HepG2 (cell line): Measurements from ENCODE around the gene RGS19. TPM values are rescaled to one million over a fixed set of nuclear protein-coding genes. Genes with fewer than 3 reads are reported as not detected.

Experiments used
- ARNT ChIP-seq: fragments of 450-650 bp; IDR thresholded peaks from 2 replicates; pipeline ENCODE4 v1.6.1; 2017
- BCLAF1 ChIP-seq: fragments of 450-650 bp; IDR thresholded peaks from 2 replicates; pipeline ENCODE4 v1.6.1; 2017; ENCODE audit warnings: mild to moderate bottlenecking
- FOXP4 ChIP-seq: sonication (generic); formaldehyde crosslinking; IDR thresholded peaks from 2 replicates; pipeline ENCODE4 v1.4.0; 2020; ENCODE audit warnings: missing genetic modification reagents
- ISL2 ChIP-seq: sonication (generic); formaldehyde crosslinking; IDR thresholded peaks from 2 replicates; pipeline ENCODE4 v1.5.0; 2020; ENCODE audit warnings: missing genetic modification reagents
- MBD4 ChIP-seq: IDR thresholded peaks from 2 replicates; pipeline ENCODE4 v1.6.1; 2012; ENCODE audit warnings: low read length, inconsistent platforms, borderline replicate concordance
- MED13 ChIP-seq: sonication (generic); formaldehyde crosslinking; IDR thresholded peaks from 2 replicates; pipeline ENCODE4 v1.5.0; 2020; ENCODE audit warnings: missing genetic modification reagents
- NR2C2 ChIP-seq: sonication (generic); formaldehyde crosslinking; IDR thresholded peaks from 2 replicates; pipeline ENCODE4 v1.4.0; 2020; ENCODE audit warnings: missing genetic modification reagents, mild to moderate bottlenecking, moderate library complexity, borderline replicate concordance
- THAP11 ChIP-seq: IDR thresholded peaks from 2 replicates; pipeline ENCODE4 v1.6.1; 2016; ENCODE audit warnings: missing biosample characterization, missing genetic modification reagents
- TOPORS ChIP-seq: sonication (generic); formaldehyde crosslinking; IDR thresholded peaks from 2 replicates; pipeline ENCODE4 v1.8.0; 2023; ENCODE audit warnings: mild to moderate bottlenecking, missing genetic modification reagents
- ZFY ChIP-seq: sonication (generic); formaldehyde crosslinking; IDR thresholded peaks from 2 replicates; pipeline ENCODE4 v1.4.0; 2020; ENCODE audit warnings: missing genetic modification reagents
- ZKSCAN5 ChIP-seq: sonication (generic); formaldehyde crosslinking; IDR thresholded peaks from 2 replicates; pipeline ENCODE4 v1.5.1; 2020; ENCODE audit warnings: mild to moderate bottlenecking, missing genetic modification reagents
- ZNF280D ChIP-seq: sonication (generic); formaldehyde crosslinking; IDR thresholded peaks from 2 replicates; pipeline ENCODE4 v1.5.1; 2020; ENCODE audit warnings: mild to moderate bottlenecking, missing genetic modification reagents
- ZNF598 ChIP-seq: sonication (generic); formaldehyde crosslinking; IDR thresholded peaks from 2 replicates; pipeline ENCODE4 v1.5.1; 2020; ENCODE audit warnings: mild to moderate bottlenecking, missing genetic modification reagents, borderline replicate concordance
- ZNF609 ChIP-seq: sonication (generic); formaldehyde crosslinking; IDR thresholded peaks from 2 replicates; pipeline ENCODE4 v1.4.0; 2020; ENCODE audit warnings: mild to moderate bottlenecking, missing genetic modification reagents, borderline replicate concordance
- ZNF83 ChIP-seq: sonication (generic); formaldehyde crosslinking; IDR thresholded peaks from 2 replicates; pipeline ENCODE4 v1.4.0; 2020; ENCODE audit warnings: missing genetic modification reagents, mild to moderate bottlenecking, borderline replicate concordance
- polyA plus RNA-seq, 8 experiments: library from polyadenylated mRNA; depleted of rRNA in 3 of 8; stranded (reverse) in 7 of 8; unstranded in 1 of 8; fragments of >200 nt; fragmentation: Illumina TruSeq in 4 of 8; extraction: Trizol in 4 of 8; gene quantifications; 2 replicates each; pipeline versions ENCODE4 v1.2.1 to v1.2.3, GENCODE V29; 2011 to 2016; ENCODE audit warnings: low read depth in 4 of 8, missing spikeins in 1 of 8, mixed read lengths in 1 of 8; ENCODE audit not compliant: insufficient read depth in 1 of 8
- total RNA-seq, 5 experiments: library from RNA; depleted of rRNA; stranded (reverse); fragments of >200 nt; fragmentation: Illumina TruSeq; extraction: Trizol; gene quantifications; 2 replicates each; pipeline ENCODE4 v1.2.3, GENCODE V29; 2016; ENCODE audit warnings: low read depth in 1 of 5

The RGS19 gene
- total and polyA plus RNA-seq, 2 of the 13 experiments (the other 11 are each of a cell fraction or from before 2014, with no cell fraction given): 10.7 to 11.9 TPM

- TF ChIP-seq BCLAF1: no peak
- TF ChIP-seq NR2C2 (CRISPR knock-in tag): peak; percentile 50; the same call in 1 of the 2 replicates
- TF ChIP-seq MED13: peak; percentile 65; the same call in 1 of the 2 replicates
- peak; percentile 76 for TF ChIP-seq FOXP4 (CRISPR knock-in tag)
- TF ChIP-seq ZFY (CRISPR knock-in tag): peak; percentile 81
- TF ChIP-seq ZNF280D: peak; percentile 59; the same call in 1 of the 2 replicates
- no peak; the same call in 1 of the 2 replicates for TF ChIP-seq ZNF609 (CRISPR knock-in tag)
- no peak for TF ChIP-seq ZNF83 (CRISPR knock-in tag)
- TF ChIP-seq TOPORS: no peak
- peak; percentile 72 for TF ChIP-seq THAP11 (CRISPR knock-in tag)
- no peak for TF ChIP-seq ZKSCAN5 (CRISPR knock-in tag)
- TF ChIP-seq ZNF598 (CRISPR knock-in tag): no peak; the same call in 1 of the 2 replicates
- peak; percentile 68; the same call in 1 of the 2 replicates for TF ChIP-seq ISL2 (CRISPR knock-in tag)
- TF ChIP-seq MBD4: no peak
- no peak for TF ChIP-seq ARNT
Observed at GRCh38 chr20:64053841-64054661, 25.3 kb downstream of the RGS19 start (continued).
